ENCODE results near the gene PTPRT. TPM values are rescaled to one million over a fixed set of nuclear protein-coding genes. Genes with fewer than 3 reads are reported as not detected.
A peak's percentile ranks its signal among the peaks of the same experiment; 100 is the strongest.

The PTPRT gene
- total and polyA plus RNA-seq, 8 donors = 0.23 to 1.8 (median 0.95) TPM

DNA sequence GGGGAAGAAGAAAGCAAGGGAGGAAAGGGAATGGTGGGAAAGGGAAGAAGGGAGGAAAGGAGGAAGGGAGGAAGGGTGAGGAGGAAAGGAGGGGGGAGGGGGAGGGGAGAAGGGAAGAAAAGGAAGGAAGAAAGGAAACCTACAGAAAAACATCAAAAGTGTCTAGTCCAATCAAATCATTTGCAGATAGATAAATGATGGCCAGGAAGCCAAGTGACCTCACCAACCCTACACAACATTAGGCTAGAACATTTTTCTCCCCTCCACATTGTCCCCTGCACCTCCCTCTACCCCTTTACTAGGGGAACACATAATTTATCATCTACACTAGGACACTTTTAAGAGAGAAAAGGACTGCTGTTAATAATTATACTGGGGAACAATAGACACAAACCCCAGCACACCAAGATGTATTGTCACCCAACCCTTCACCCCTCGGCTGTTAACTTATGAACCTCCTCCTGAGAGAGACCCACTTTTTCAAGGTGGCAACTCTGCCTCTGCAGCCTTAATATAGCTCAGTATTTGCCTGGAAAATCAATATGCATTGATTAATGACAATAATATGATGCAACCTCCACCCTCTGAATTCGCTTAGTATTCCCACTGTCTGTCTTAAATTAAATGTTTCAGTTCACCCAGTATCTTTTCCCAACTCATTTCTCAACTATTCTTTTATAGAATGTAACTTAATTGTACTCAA, 231.2 kb downstream of the PTPRT start:
- Histone ChIP-seq H3K27ac (no peak overlapping the region), H3K4me1 (peaks cover 3 to 13% (median 10%) of the 10 kb centered on the region in 3 donors), H3K36me3 (no peaks in the 10 kb centered on the region), H3K4me3 (no peak overlapping the region), H3K27me3 (no peaks in the 10 kb centered on the region), H3K9me3 (no peaks in the 10 kb centered on the region)
- TF ChIP-seq, protein P1, sequence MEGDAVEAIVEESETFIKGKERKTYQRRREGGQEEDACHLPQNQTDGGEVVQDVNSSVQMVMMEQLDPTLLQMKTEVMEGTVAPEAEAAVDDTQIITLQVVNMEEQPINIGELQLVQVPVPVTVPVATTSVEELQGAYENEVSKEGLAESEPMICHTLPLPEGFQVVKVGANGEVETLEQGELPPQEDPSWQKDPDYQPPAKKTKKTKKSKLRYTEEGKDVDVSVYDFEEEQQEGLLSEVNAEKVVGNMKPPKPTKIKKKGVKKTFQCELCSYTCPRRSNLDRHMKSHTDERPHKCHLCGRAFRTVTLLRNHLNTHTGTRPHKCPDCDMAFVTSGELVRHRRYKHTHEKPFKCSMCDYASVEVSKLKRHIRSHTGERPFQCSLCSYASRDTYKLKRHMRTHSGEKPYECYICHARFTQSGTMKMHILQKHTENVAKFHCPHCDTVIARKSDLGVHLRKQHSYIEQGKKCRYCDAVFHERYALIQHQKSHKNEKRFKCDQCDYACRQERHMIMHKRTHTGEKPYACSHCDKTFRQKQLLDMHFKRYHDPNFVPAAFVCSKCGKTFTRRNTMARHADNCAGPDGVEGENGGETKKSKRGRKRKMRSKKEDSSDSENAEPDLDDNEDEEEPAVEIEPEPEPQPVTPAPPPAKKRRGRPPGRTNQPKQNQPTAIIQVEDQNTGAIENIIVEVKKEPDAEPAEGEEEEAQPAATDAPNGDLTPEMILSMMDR (IDR thresholded peaks at IDR 0.05) = no peak
- intact Hi-C loops (cut with DNase I) = no loop called here
- FAIRE-seq = no peak
- 32 to 37% methylated on average over 2 of the region's 2 CpGs for WGBS, 2 donors
- DNase-seq = no peak
- ATAC-seq = peak in 1 of 4 donors; percentile 23

DNA sequence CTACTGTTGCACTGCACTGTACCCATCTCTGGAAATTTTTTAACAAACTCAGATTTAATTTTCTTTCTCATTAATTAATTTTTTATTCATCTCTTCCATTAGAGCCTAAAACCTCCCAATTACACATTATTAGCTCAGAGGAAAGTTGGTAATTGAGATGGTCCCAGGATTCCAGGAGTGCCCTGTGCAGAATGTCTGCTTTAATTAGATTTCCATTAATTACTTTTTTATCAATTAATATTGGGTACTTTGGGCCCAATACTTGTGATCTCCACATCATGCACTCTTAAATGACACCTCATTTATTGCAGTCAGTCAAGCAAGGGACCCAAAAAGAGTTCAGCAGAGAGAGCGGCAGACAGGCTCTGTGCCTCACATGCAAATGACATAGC, 232.0 kb downstream of the PTPRT start:
- Histone ChIP-seq H3K4me1 (peaks cover 3 to 13% (median 10%) of the 10 kb centered on the region in 3 donors), H3K36me3 (no peaks in the 10 kb centered on the region), H3K27me3 (no peaks in the 10 kb centered on the region), H3K27ac (no peak overlapping the region), H3K9me3 (no peaks in the 10 kb centered on the region), H3K4me3 (no peak overlapping the region)
- TF ChIP-seq, protein P1 (IDR thresholded peaks at IDR 0.05) = no peak
- no peak for FAIRE-seq
- no peak for DNase-seq
- no peak for ATAC-seq
- 90 to 95% methylated on average over 1 of the region's 1 CpG for WGBS, 2 donors
- intact Hi-C loops (cut with DNase I) = no loop called here

DNA sequence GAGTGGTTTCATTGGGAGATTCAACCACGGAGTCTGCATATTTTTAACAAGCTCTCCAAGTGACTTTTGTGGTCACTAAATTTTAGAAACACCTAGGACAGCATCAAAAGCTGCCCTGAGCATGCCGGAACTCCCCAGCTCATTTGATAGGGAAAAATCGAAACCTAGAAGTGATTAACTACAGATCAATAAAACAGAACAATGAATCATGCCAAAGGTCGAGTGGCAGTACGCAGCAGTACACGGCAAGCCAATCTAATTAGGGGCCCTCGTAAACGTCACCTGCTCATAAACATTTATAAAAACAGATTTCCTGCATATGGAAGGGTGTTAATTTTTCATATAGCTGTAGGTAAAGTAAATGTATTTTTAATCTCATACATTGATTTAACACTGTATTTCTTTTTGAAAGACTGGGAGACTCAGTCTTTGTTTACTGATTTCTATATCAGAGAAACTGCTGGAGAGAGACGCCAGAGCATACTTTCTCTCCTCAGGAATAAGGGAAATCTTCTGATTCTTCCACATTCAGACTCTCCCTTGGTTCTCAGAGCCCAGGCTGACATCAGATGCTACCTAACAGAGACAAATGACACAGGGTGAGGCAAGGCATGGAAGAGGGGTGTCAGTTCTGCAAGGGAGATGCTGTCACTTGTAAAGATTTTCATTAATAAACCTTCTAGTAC, 232.5 kb downstream of the PTPRT start:
- Histone ChIP-seq H3K4me1 (peaks cover 3 to 13% (median 10%) of the 10 kb centered on the region in 3 donors), H3K9me3 (no peaks in the 10 kb centered on the region), H3K27me3 (no peaks in the 10 kb centered on the region), H3K36me3 (no peaks in the 10 kb centered on the region), H3K27ac (peak overlapping the region in 1 of 4 donors; percentile 26), H3K4me3 (no peak overlapping the region)
- TF ChIP-seq, protein P1 (IDR thresholded peaks at IDR 0.05) = no peak
- intact Hi-C loops (cut with DNase I) = no loop called here
- 11 to 15% methylated on average over 9 of the region's 9 CpGs for WGBS, 2 donors
- FAIRE-seq (no peak), ATAC-seq (peak; percentile 78 to 94 (median 83)), DNase-seq (peak in 2 of 6 donors; percentile 26 to 29)

DNA sequence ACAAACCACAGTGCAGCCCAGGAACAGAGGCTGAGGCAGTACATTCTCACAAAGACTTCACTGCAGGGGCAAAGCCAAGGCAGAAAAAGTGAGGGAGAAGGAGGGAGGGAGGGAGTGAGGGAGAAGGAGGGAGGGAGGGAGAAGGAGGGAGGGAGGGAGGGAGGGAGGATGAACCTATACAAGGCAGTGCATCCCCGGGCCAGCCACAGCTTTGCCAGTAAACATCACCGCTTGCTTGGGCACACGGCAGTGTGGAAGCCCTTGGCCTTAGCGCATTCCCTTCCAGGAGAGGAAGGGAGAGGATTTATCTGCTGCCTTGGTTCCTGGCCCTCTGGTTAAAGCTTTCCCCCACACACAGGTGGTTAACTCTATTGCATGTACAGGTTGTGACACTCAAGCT, 234.0 kb downstream of the PTPRT start:
- no peaks in the 10 kb centered on the region for H3K36me3 ChIP-seq
- ATAC-seq (no peak), FAIRE-seq (no peak), DNase-seq (no peak)
- no peak overlapping the region for H3K4me3 ChIP-seq
- TF ChIP-seq, protein P1 (IDR thresholded peaks at IDR 0.05) = no peak
- WGBS, 2 donors = 95 to 98% methylated on average over 4 of the region's 4 CpGs
- H3K4me1 ChIP-seq = peaks cover 3 to 13% (median 10%) of the 10 kb centered on the region in 3 donors
- H3K9me3 ChIP-seq = no peaks in the 10 kb centered on the region
- no peak overlapping the region for H3K27ac ChIP-seq
- intact Hi-C loops (cut with DNase I) = no loop called here
- H3K27me3 ChIP-seq = no peaks in the 10 kb centered on the region

DNA sequence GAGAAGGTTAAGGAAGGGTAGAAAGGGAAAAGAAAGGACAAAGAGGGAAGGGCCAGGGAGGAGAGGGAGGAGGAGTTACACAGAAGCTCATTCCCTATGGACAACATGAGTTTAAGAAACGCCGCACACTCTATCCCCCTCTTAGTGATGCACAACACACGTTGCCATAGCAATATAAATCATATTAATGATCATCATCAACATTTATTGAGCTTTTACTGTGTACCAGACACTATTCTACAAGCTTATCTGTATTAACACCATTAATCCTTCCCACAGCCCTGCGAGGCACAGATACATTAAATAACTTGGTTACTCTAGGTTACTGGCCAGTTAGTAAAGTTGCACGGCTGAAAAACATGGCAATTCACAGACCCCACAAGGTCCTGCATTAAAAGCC, 234.8 kb downstream of the PTPRT start:
- Histone ChIP-seq H3K27me3 (no peaks in the 10 kb centered on the region), H3K27ac (no peak overlapping the region), H3K4me3 (no peak overlapping the region), H3K4me1 (peaks cover 3 to 13% (median 10%) of the 10 kb centered on the region in 3 donors), H3K9me3 (no peaks in the 10 kb centered on the region), H3K36me3 (no peaks in the 10 kb centered on the region)
- TF ChIP-seq, protein P1 (IDR thresholded peaks at IDR 0.05) = no peak
- no peak for ATAC-seq
- no peak for FAIRE-seq
- 67 to 75% methylated on average over 5 of the region's 5 CpGs for WGBS, 2 donors
- intact Hi-C loops (cut with DNase I) = no loop called here
- DNase-seq = no peak

All from pancreas (tissue), 10 donors.